Mesendoderm (in vitro differentiated cells): ENCODE data around the gene DLG2.

Source experiments
- DNase-seq: peaks from one replicate; pipeline ENCODE4 v3.0.0; 2013
- H2AK5ac ChIP-seq: 2 replicates; pipeline ENCODE4 v1.6.1; 2013; ENCODE audit warnings: low read length, inconsistent platforms
- H2BK120ac ChIP-seq: 2 replicates; pipeline ENCODE4 v1.6.1; 2013; ENCODE audit warnings: low read depth, mild to moderate bottlenecking, low read length, moderate library complexity, mixed read lengths
- H2BK15ac ChIP-seq: replicated peaks from 2 replicates; pipeline ENCODE4 v1.6.1; 2013; ENCODE audit warnings: low read depth, mild to moderate bottlenecking, moderate library complexity
- H2BK5ac ChIP-seq: 2 replicates; pipeline ENCODE4 v1.6.1; 2013; ENCODE audit warnings: low read length, inconsistent platforms
- H3K18ac ChIP-seq: 2 replicates; pipeline ENCODE4 v1.6.1; 2013; ENCODE audit warnings: mild to moderate bottlenecking, low read length, mixed read lengths
- H3K23ac ChIP-seq: one replicate; pipeline ENCODE4 v1.6.1; 2013; ENCODE audit warnings: low read length
- H3K27ac ChIP-seq: 2 replicates; pipeline ENCODE4 v1.5.1; 2013; ENCODE audit warnings: low read depth, mild to moderate bottlenecking, inconsistent platforms, low read length, moderate library complexity
- H3K27me3 ChIP-seq: 2 replicates; pipeline ENCODE4 v1.6.1; 2013; ENCODE audit warnings: low read length, control low read depth, mild to moderate bottlenecking, inconsistent platforms; ENCODE audit not compliant: insufficient read depth, poor library complexity
- H3K36me3 ChIP-seq: 2 replicates; pipeline ENCODE4 v1.6.1; 2013; ENCODE audit warnings: low read length, inconsistent platforms; ENCODE audit not compliant: control insufficient read depth, insufficient read depth
- H3K4ac ChIP-seq: one replicate; pipeline ENCODE4 v1.6.1; 2013; ENCODE audit warnings: low read depth, mild to moderate bottlenecking, low read length, moderate library complexity
- H3K4me1 ChIP-seq: 2 replicates; pipeline ENCODE4 v1.6.1; 2013; ENCODE audit warnings: low read depth, low read length, inconsistent platforms; ENCODE audit not compliant: control insufficient read depth
- H3K4me2 ChIP-seq: 2 replicates; pipeline ENCODE4 v1.6.1; 2013; ENCODE audit warnings: low read length
- H3K4me3 ChIP-seq: 2 replicates; pipeline ENCODE4 v1.5.1; 2013; ENCODE audit warnings: mild to moderate bottlenecking, low read length
- H3K56ac ChIP-seq: one replicate; pipeline ENCODE4 v1.6.1; 2013; ENCODE audit warnings: low read length
- H3K79me1 ChIP-seq: 2 replicates; pipeline ENCODE4 v1.6.1; 2013; ENCODE audit warnings: low read length, inconsistent platforms
- H3K79me2 ChIP-seq: 2 replicates; pipeline ENCODE4 v1.6.1; 2013; ENCODE audit warnings: mild to moderate bottlenecking, low read length; ENCODE audit not compliant: control insufficient read depth, insufficient read depth
- H3K9ac ChIP-seq: 2 replicates; pipeline ENCODE4 v1.6.1; 2013; ENCODE audit warnings: low read length, inconsistent platforms
- H4K5ac ChIP-seq: one replicate; pipeline ENCODE4 v1.6.1; 2013; ENCODE audit warnings: low read length
- H4K8ac ChIP-seq: one replicate; pipeline ENCODE4 v1.6.1; 2013; ENCODE audit warnings: low read depth, mild to moderate bottlenecking, control low read depth, low read length, moderate library complexity
- WGBS: extraction: QIAGEN DNeasy Blood & Tissue Kit; methylation state at CpG from one replicate; pipeline ENCODE4 v1.1.7; 2013; ENCODE audit warnings: low lambda C conversion rate, missing lambda C conversion rate; ENCODE audit not compliant: insufficient coverage; ENCODE audit errors: extremely low coverage; 5-methylcytosine and 5-hydroxymethylcytosine counted together

DLG2 gene

GRCh38 chr11:83836883-83837654, 1790.1 kb downstream of the DLG2 start:
- H4K8ac ChIP-seq = no peak overlapping the region
- H3K36me3 ChIP-seq = no peaks in the 10 kb centered on the region
- H3K79me1 ChIP-seq = no peaks in the 10 kb centered on the region
- no peak overlapping the region for H3K18ac ChIP-seq
- peak; percentile 83 for DNase-seq
- H3K27me3 ChIP-seq = no peaks in the 10 kb centered on the region
- no peak overlapping the region for H2BK15ac ChIP-seq
- no peak overlapping the region for H2BK5ac ChIP-seq
- H4K5ac ChIP-seq = no peak overlapping the region
- peaks cover 6% of the 10 kb centered on the region for H3K4me1 ChIP-seq
- H3K4ac ChIP-seq = no peak overlapping the region
- no peak overlapping the region for H3K27ac ChIP-seq
- no peak overlapping the region for H3K56ac ChIP-seq
- no peak overlapping the region for H3K4me3 ChIP-seq
- H2AK5ac ChIP-seq = no peak overlapping the region
- H3K23ac ChIP-seq = no peak overlapping the region
- WGBS = no CpG with 5 or more reads among the region's 10 CpGs
- H3K9ac ChIP-seq = no peak overlapping the region
- no peaks in the 10 kb centered on the region for H3K79me2 ChIP-seq
- H2BK120ac ChIP-seq = no peak overlapping the region
- no peak overlapping the region for H3K4me2 ChIP-seq

GRCh38 chr11:83836065-83836464, 1791.1 kb downstream of the DLG2 start:
- Histone ChIP-seq H2AK5ac (no peak overlapping the region), H2BK5ac (no peak overlapping the region), H3K56ac (no peak overlapping the region), H3K18ac (no peak overlapping the region), H3K23ac (no peak overlapping the region), H3K36me3 (no peaks in the 10 kb centered on the region), H3K79me2 (no peaks in the 10 kb centered on the region), H3K4me1 (peaks cover 6% of the 10 kb centered on the region), H3K9ac (no peak overlapping the region), H2BK120ac (no peak overlapping the region), H3K4me3 (no peak overlapping the region), H3K79me1 (no peaks in the 10 kb centered on the region), H2BK15ac (no peak overlapping the region), H4K8ac (no peak overlapping the region), H3K27me3 (no peaks in the 10 kb centered on the region), H3K4me2 (no peak overlapping the region), H3K27ac (no peak overlapping the region), H4K5ac (no peak overlapping the region), H3K4ac (no peak overlapping the region)
- no peak for DNase-seq

- no peak overlapping the region for H3K23ac ChIP-seq
- no peak overlapping the region for H3K4me2 ChIP-seq
- no peaks in the 10 kb centered on the region for H3K36me3 ChIP-seq
- H3K27ac ChIP-seq = no peak overlapping the region
- no peaks in the 10 kb centered on the region for H3K79me2 ChIP-seq
- no peak overlapping the region for H4K8ac ChIP-seq
- WGBS = no CpG with 5 or more reads among the region's 1 CpG
- H2BK5ac ChIP-seq = no peak overlapping the region
- H2AK5ac ChIP-seq = no peak overlapping the region
- no peak overlapping the region for H2BK120ac ChIP-seq
- no peak overlapping the region for H3K9ac ChIP-seq
- H2BK15ac ChIP-seq = no peak overlapping the region
- no peaks in the 10 kb centered on the region for H3K79me1 ChIP-seq
- H3K27me3 ChIP-seq = no peaks in the 10 kb centered on the region
- no peak for DNase-seq
- no peak overlapping the region for H4K5ac ChIP-seq
- no peak overlapping the region for H3K4ac ChIP-seq
- H3K18ac ChIP-seq = no peak overlapping the region
- no peak overlapping the region for H3K4me3 ChIP-seq
- peaks cover 6% of the 10 kb centered on the region for H3K4me1 ChIP-seq
- H3K56ac ChIP-seq = no peak overlapping the region
These were observed 1791.7 kb downstream of the DLG2 start for GRCh38 chr11:83835423-83835822.

- Histone ChIP-seq H3K27ac (no peak overlapping the region), H2BK120ac (no peak overlapping the region), H3K36me3 (no peaks in the 10 kb centered on the region), H3K79me2 (no peaks in the 10 kb centered on the region), H3K4me1 (peaks cover 4% of the 10 kb centered on the region), H3K79me1 (no peaks in the 10 kb centered on the region), H2BK5ac (no peak overlapping the region), H3K23ac (no peak overlapping the region), H3K56ac (no peak overlapping the region), H4K8ac (no peak overlapping the region), H3K18ac (no peak overlapping the region), H3K4me3 (no peak overlapping the region), H2AK5ac (no peak overlapping the region), H3K27me3 (no peaks in the 10 kb centered on the region), H4K5ac (no peak overlapping the region), H3K4me2 (no peak overlapping the region), H2BK15ac (no peak overlapping the region), H3K9ac (no peak overlapping the region), H3K4ac (no peak overlapping the region)
- DNase-seq = no peak
These were observed 1795.2 kb downstream of the DLG2 start for GRCh38 chr11:83831929-83832328.

GRCh38 chr11:83827940-83828554, 1799.1 kb downstream of the DLG2 start:
- no peak overlapping the region for H2BK15ac ChIP-seq
- no peak overlapping the region for H2BK120ac ChIP-seq
- no peak overlapping the region for H3K4ac ChIP-seq
- WGBS = no CpG with 5 or more reads among the region's 5 CpGs
- H3K27me3 ChIP-seq = no peaks in the 10 kb centered on the region
- no peak overlapping the region for H2BK5ac ChIP-seq
- H3K79me1 ChIP-seq = no peaks in the 10 kb centered on the region
- peak; percentile 56 for DNase-seq
- H3K4me3 ChIP-seq = no peak overlapping the region
- H3K36me3 ChIP-seq = no peaks in the 10 kb centered on the region
- no peaks in the 10 kb centered on the region for H3K4me1 ChIP-seq
- no peaks in the 10 kb centered on the region for H3K79me2 ChIP-seq
- no peak overlapping the region for H4K8ac ChIP-seq
- no peak overlapping the region for H3K18ac ChIP-seq
- no peak overlapping the region for H3K56ac ChIP-seq
- no peak overlapping the region for H3K4me2 ChIP-seq
- no peak overlapping the region for H3K9ac ChIP-seq
- no peak overlapping the region for H3K23ac ChIP-seq
- H2AK5ac ChIP-seq = no peak overlapping the region
- no peak overlapping the region for H4K5ac ChIP-seq
- H3K27ac ChIP-seq = no peak overlapping the region

- H3K79me1 ChIP-seq = no peaks in the 10 kb centered on the region
- H3K4me1 ChIP-seq = no peaks in the 10 kb centered on the region
- no peak overlapping the region for H3K4ac ChIP-seq
- no peak for DNase-seq
- H3K4me3 ChIP-seq = no peak overlapping the region
- no peak overlapping the region for H3K9ac ChIP-seq
- H2BK5ac ChIP-seq = no peak overlapping the region
- H3K27me3 ChIP-seq = no peaks in the 10 kb centered on the region
- no peak overlapping the region for H3K4me2 ChIP-seq
- H4K5ac ChIP-seq = no peak overlapping the region
- H2BK15ac ChIP-seq = no peak overlapping the region
- no peak overlapping the region for H3K23ac ChIP-seq
- no peaks in the 10 kb centered on the region for H3K79me2 ChIP-seq
- H3K27ac ChIP-seq = no peak overlapping the region
- no peak overlapping the region for H4K8ac ChIP-seq
- H2AK5ac ChIP-seq = no peak overlapping the region
- no peak overlapping the region for H3K18ac ChIP-seq
- H3K56ac ChIP-seq = no peak overlapping the region
- no peak overlapping the region for H2BK120ac ChIP-seq
- WGBS = no CpG with 5 or more reads among the region's 3 CpGs
- H3K36me3 ChIP-seq = no peaks in the 10 kb centered on the region
These were observed 1799.6 kb downstream of the DLG2 start for GRCh38 chr11:83827520-83827919.
